Trophoblast cell (in vitro differentiated cells and primary cell): ENCODE measurements around the gene SPRED2.

Experiments used
- DNase-seq, 2 donors: peaks; one replicate each; pipeline ENCODE4 v3.0.0-alpha.2; 2016
- H2AFZ ChIP-seq: 2 replicates; pipeline ENCODE4 v1.6.1; 2013; ENCODE audit warnings: low read length, moderate library complexity, mild to moderate bottlenecking; ENCODE audit not compliant: insufficient read depth, poor library complexity
- H2AK5ac ChIP-seq: 2 replicates; pipeline ENCODE4 v1.6.1; 2013; ENCODE audit warnings: mild to moderate bottlenecking, low read length
- H2BK120ac ChIP-seq: 2 replicates; pipeline ENCODE4 v1.6.1; 2013; ENCODE audit warnings: low read length, mild to moderate bottlenecking, moderate library complexity; ENCODE audit not compliant: insufficient read depth, poor library complexity
- H2BK12ac ChIP-seq: 2 replicates; pipeline ENCODE4 v1.6.1; 2013; ENCODE audit warnings: mild to moderate bottlenecking, low read length, moderate library complexity
- H2BK5ac ChIP-seq: 2 replicates; pipeline ENCODE4 v1.6.1; 2013; ENCODE audit warnings: low read length, low read depth, moderate library complexity, mild to moderate bottlenecking; ENCODE audit not compliant: poor library complexity
- H3K14ac ChIP-seq: 2 replicates; pipeline ENCODE4 v1.6.1; 2013; ENCODE audit warnings: mild to moderate bottlenecking, low read length
- H3K18ac ChIP-seq: 2 replicates; pipeline ENCODE4 v1.6.1; 2013; ENCODE audit warnings: mild to moderate bottlenecking, low read length
- H3K23ac ChIP-seq: 2 replicates; pipeline ENCODE4 v1.6.1; 2013; ENCODE audit warnings: low read length
- H3K27ac ChIP-seq: 2 replicates; pipeline ENCODE4 v1.5.1; 2013; ENCODE audit warnings: low read depth, mild to moderate bottlenecking, inconsistent platforms, low read length, moderate library complexity
- H3K27me3 ChIP-seq: 2 replicates; pipeline ENCODE4 v1.6.1; 2013; ENCODE audit warnings: inconsistent platforms, mild to moderate bottlenecking, low read length, moderate library complexity; ENCODE audit not compliant: insufficient read depth
- H3K36me3 ChIP-seq, 2 experiments: 1 replicate in 1 of 2; 2 replicates in 1 of 2; pipeline ENCODE4 v1.6.1; 2013; ENCODE audit warnings: low read length in 2 of 2, mild to moderate bottlenecking in 2 of 2, moderate library complexity in 1 of 2; ENCODE audit not compliant: insufficient read depth in 2 of 2, control insufficient read depth in 1 of 2
- H3K4ac ChIP-seq: 2 replicates; pipeline ENCODE4 v1.6.1; 2013; ENCODE audit warnings: low read depth, mild to moderate bottlenecking, low read length, moderate library complexity
- H3K4me1 ChIP-seq, 2 experiments: 1 replicate in 1 of 2; 2 replicates in 1 of 2; pipeline ENCODE4 v1.6.1; 2013; ENCODE audit warnings: low read length in 2 of 2, mild to moderate bottlenecking in 2 of 2, moderate library complexity in 1 of 2; ENCODE audit not compliant: insufficient read depth in 2 of 2, control insufficient read depth in 1 of 2
- H3K4me2 ChIP-seq: 2 replicates; pipeline ENCODE4 v1.6.1; 2013; ENCODE audit warnings: inconsistent platforms, mild to moderate bottlenecking, low read length, moderate library complexity
- H3K4me3 ChIP-seq: 2 replicates; pipeline ENCODE4 v1.5.1; 2013; ENCODE audit warnings: mild to moderate bottlenecking, low read depth, low read length, inconsistent platforms
- H3K79me1 ChIP-seq: one replicate; pipeline ENCODE4 v1.6.1; 2013; ENCODE audit warnings: low read length
- H3K79me2 ChIP-seq: 2 replicates; pipeline ENCODE4 v1.6.1; 2013; ENCODE audit warnings: low read length, mild to moderate bottlenecking; ENCODE audit not compliant: control insufficient read depth, insufficient read depth, poor library complexity
- H3K9ac ChIP-seq: 2 replicates; pipeline ENCODE4 v1.6.1; 2013; ENCODE audit warnings: mild to moderate bottlenecking, low read length
- H3K9me3 ChIP-seq: 2 replicates; pipeline ENCODE4 v1.6.1; 2013; ENCODE audit warnings: low read depth, mild to moderate bottlenecking, control low read depth, inconsistent platforms, low read length; ENCODE audit not compliant: insufficient read depth
- H4K12ac ChIP-seq: 2 replicates; pipeline ENCODE4 v1.6.1; 2013; ENCODE audit warnings: low read depth, mild to moderate bottlenecking, low read length, moderate library complexity
- H4K8ac ChIP-seq: 2 replicates; pipeline ENCODE4 v1.6.1; 2013; ENCODE audit warnings: low read depth, mild to moderate bottlenecking, low read length, moderate library complexity
- H4K91ac ChIP-seq: one replicate; pipeline ENCODE4 v1.6.1; 2013; ENCODE audit warnings: low read depth, mild to moderate bottlenecking, low read length, moderate library complexity
- WGBS: extraction: QIAGEN DNeasy Blood & Tissue Kit; methylation state at CpG from one replicate; pipeline ENCODE4 v1.1.7; 2013; ENCODE audit warnings: missing lambda C conversion rate; ENCODE audit not compliant: insufficient read length, insufficient coverage; ENCODE audit errors: extremely low coverage; 5-methylcytosine and 5-hydroxymethylcytosine counted together

Gene SPRED2

GRCh38 chr2:65294136-65294535 lies 138.3 kb downstream of the SPRED2 start:
- Histone ChIP-seq H4K91ac (no peak overlapping the region), H3K36me3 (no peaks in the 10 kb centered on the region), H3K14ac (no peak overlapping the region), H2BK120ac (no peak overlapping the region), H2AFZ (no peak overlapping the region), H4K12ac (no peak overlapping the region), H3K27ac (no peak overlapping the region), H3K4me3 (no peak overlapping the region), H3K4me2 (no peak overlapping the region), H2BK12ac (no peak overlapping the region), H3K79me1 (no peaks in the 10 kb centered on the region), H3K4ac (no peak overlapping the region), H3K9ac (no peak overlapping the region), H3K4me1 (no peaks in the 10 kb centered on the region), H2AK5ac (no peak overlapping the region), H3K79me2 (no peaks in the 10 kb centered on the region), H3K9me3 (no peaks in the 10 kb centered on the region), H2BK5ac (no peak overlapping the region), H3K27me3 (no peaks in the 10 kb centered on the region), H3K23ac (no peak overlapping the region), H3K18ac (no peak overlapping the region), H4K8ac (no peak overlapping the region)
- no peak for DNase-seq
- no CpG with 5 or more reads among the region's 6 CpGs for WGBS

GRCh38 chr2:65293376-65293775 lies 139.0 kb downstream of the SPRED2 start:
- no peak overlapping the region for H2AFZ ChIP-seq
- H2BK12ac ChIP-seq = no peak overlapping the region
- H2BK120ac ChIP-seq = no peak overlapping the region
- H3K27me3 ChIP-seq = no peaks in the 10 kb centered on the region
- no peak overlapping the region for H4K12ac ChIP-seq
- no peak overlapping the region for H3K27ac ChIP-seq
- H3K79me1 ChIP-seq = no peaks in the 10 kb centered on the region
- no peaks in the 10 kb centered on the region for H3K79me2 ChIP-seq
- H3K23ac ChIP-seq = no peak overlapping the region
- no peak overlapping the region for H3K9ac ChIP-seq
- no peak overlapping the region for H3K18ac ChIP-seq
- no peak overlapping the region for H3K4me2 ChIP-seq
- no peak for DNase-seq
- no peak overlapping the region for H4K8ac ChIP-seq
- H3K36me3 ChIP-seq = no peaks in the 10 kb centered on the region
- no peak overlapping the region for H2AK5ac ChIP-seq
- WGBS = no CpG with 5 or more reads among the region's 5 CpGs
- no peak overlapping the region for H3K4me3 ChIP-seq
- no peaks in the 10 kb centered on the region for H3K4me1 ChIP-seq
- H4K91ac ChIP-seq = no peak overlapping the region
- H3K9me3 ChIP-seq = no peaks in the 10 kb centered on the region
- H3K14ac ChIP-seq = no peak overlapping the region
- no peak overlapping the region for H2BK5ac ChIP-seq
- no peak overlapping the region for H3K4ac ChIP-seq

DNA sequence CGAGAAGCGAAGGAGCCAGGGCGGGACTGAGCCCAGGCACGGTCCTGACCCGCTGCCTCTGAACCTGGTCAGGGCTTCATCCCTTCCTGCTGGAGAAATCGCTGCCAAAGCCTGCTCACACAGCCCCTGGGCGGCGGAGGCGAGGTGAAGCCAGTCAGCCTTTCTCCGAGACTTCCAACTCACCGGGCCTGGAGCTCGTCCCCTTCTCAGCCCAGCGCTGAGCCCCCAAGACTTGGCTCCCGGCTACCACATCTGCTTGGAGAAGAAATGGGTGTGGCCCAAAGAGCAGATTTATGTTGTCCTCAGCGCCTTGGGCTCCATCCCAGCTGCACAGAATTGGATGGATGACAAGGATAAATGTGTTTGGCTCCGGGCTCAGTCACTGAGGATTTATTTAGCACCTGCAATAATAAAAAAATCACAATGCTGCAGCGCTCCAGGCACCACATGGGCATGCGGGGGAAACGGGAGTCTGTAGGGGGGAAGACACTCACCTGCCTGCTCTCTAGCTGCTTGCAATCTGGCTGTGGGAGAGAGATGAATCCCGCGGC lies 139.9 kb downstream of the SPRED2 start:
- no peak overlapping the region for H4K91ac ChIP-seq
- no peaks in the 10 kb centered on the region for H3K79me2 ChIP-seq
- H3K4ac ChIP-seq = no peak overlapping the region
- no peaks in the 10 kb centered on the region for H3K9me3 ChIP-seq
- no peak overlapping the region for H3K4me3 ChIP-seq
- H3K23ac ChIP-seq = no peak overlapping the region
- H2BK120ac ChIP-seq = no peak overlapping the region
- no peak overlapping the region for H2BK12ac ChIP-seq
- no peak overlapping the region for H3K18ac ChIP-seq
- no peak overlapping the region for H3K14ac ChIP-seq
- no peak overlapping the region for H2AFZ ChIP-seq
- no peaks in the 10 kb centered on the region for H3K79me1 ChIP-seq
- H2BK5ac ChIP-seq = no peak overlapping the region
- no peaks in the 10 kb centered on the region for H3K36me3 ChIP-seq
- no CpG with 5 or more reads among the region's 21 CpGs for WGBS
- no peak overlapping the region for H3K27ac ChIP-seq
- H4K12ac ChIP-seq = no peak overlapping the region
- no peak overlapping the region for H4K8ac ChIP-seq
- no peaks in the 10 kb centered on the region for H3K4me1 ChIP-seq
- no peaks in the 10 kb centered on the region for H3K27me3 ChIP-seq
- no peak overlapping the region for H3K9ac ChIP-seq
- no peak overlapping the region for H3K4me2 ChIP-seq
- DNase-seq = no peak
- H2AK5ac ChIP-seq = no peak overlapping the region

DNA sequence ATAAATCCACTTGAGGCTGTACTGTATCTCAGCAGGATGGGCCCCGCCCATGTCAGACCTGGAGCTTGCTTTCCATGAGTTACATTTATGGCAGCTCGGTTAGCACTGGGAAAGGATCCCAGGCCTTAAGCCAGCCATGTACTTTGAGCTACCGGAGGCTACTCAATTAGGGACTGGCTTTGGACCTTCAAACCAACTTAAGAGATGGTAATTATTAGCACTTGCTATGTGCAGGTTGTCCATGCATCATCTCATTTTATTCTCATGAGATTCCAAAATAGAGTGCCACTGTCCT lies 140.3 kb downstream of the SPRED2 start:
- H2BK12ac ChIP-seq = no peak overlapping the region
- no peak overlapping the region for H3K18ac ChIP-seq
- H3K4me2 ChIP-seq = no peak overlapping the region
- WGBS = no CpG with 5 or more reads among the region's 3 CpGs
- no peak overlapping the region for H2BK5ac ChIP-seq
- no peak overlapping the region for H3K23ac ChIP-seq
- no peak overlapping the region for H4K91ac ChIP-seq
- no peak overlapping the region for H3K4ac ChIP-seq
- H2BK120ac ChIP-seq = no peak overlapping the region
- no peak overlapping the region for H3K27ac ChIP-seq
- no peaks in the 10 kb centered on the region for H3K79me2 ChIP-seq
- H3K27me3 ChIP-seq = no peaks in the 10 kb centered on the region
- H3K4me1 ChIP-seq = no peaks in the 10 kb centered on the region
- no peaks in the 10 kb centered on the region for H3K79me1 ChIP-seq
- no peak overlapping the region for H3K14ac ChIP-seq
- H3K36me3 ChIP-seq = no peaks in the 10 kb centered on the region
- no peak overlapping the region for H2AFZ ChIP-seq
- DNase-seq = no peak
- H3K4me3 ChIP-seq = no peak overlapping the region
- H4K12ac ChIP-seq = no peak overlapping the region
- H4K8ac ChIP-seq = no peak overlapping the region
- H3K9me3 ChIP-seq = no peaks in the 10 kb centered on the region
- H3K9ac ChIP-seq = no peak overlapping the region
- H2AK5ac ChIP-seq = no peak overlapping the region
